Testis (tissue), 3 donors: Measurements from ENCODE around the gene PEBP1. TPM values are rescaled to one million over a fixed set of nuclear protein-coding genes. Genes with fewer than 3 reads are reported as not detected.

ENCODE experiments used
- DNase-seq: peaks from one replicate; pipeline ENCODE4 v3.0.0-alpha.2; 2019
- H3K27ac ChIP-seq, 2 donors: fragments of 200-600 bp; sonication (generic); one replicate each; pipeline ENCODE4 v1.5.1; 2019
- H3K27me3 ChIP-seq: fragments of 200-600 bp; sonication (generic); one replicate; pipeline ENCODE4 v1.5.1; 2019
- H3K36me3 ChIP-seq: fragments of 200-600 bp; sonication (generic); one replicate; pipeline ENCODE4 v1.5.1; 2017; ENCODE audit warnings: low read depth; ENCODE audit errors: missing control alignments
- H3K4me1 ChIP-seq: fragments of 200-600 bp; sonication (generic); one replicate; pipeline ENCODE4 v1.5.1; 2019
- H3K4me3 ChIP-seq, 2 donors: fragments of 200-600 bp; sonication (generic); one replicate each; pipeline ENCODE4 v1.5.1; 2017 to 2019
- H3K9me3 ChIP-seq: fragments of 200-600 bp; sonication (generic); one replicate; pipeline ENCODE4 v1.5.1; 2017
- CTCF ChIP-seq, 3 experiments: fragments of 450-650 bp in 2 of 3; fragments of 200-600 bp in 1 of 3; sonication (generic) in 1 of 3; IDR thresholded peaks; one replicate each; pipeline ENCODE4 v1.5.1; 2016 to 2019; ENCODE audit warnings: antibody characterized with exemption in 3 of 3, mild to moderate bottlenecking in 2 of 3, moderate library complexity in 1 of 3
- POLR2A ChIP-seq: fragments of 450-650 bp; IDR thresholded peaks from one replicate; pipeline ENCODE4 v1.6.1; 2017; ENCODE audit warnings: antibody characterized with exemption, mild to moderate bottlenecking, moderate library complexity
- WGBS, 2 donors: methylation state at CpG; one replicate each; pipeline ENCODE4 v1.1.5; 2018; 5-methylcytosine and 5-hydroxymethylcytosine counted together
- intact Hi-C: fragments of 100-400 bp; cut with DNase I; formaldehyde crosslinking; loops from one replicate; pipeline ENCODE4 v1.15.1; 2023; ENCODE audit warnings: low total_unique reads
- polyA plus RNA-seq: library from polyadenylated mRNA; stranded (reverse); fragments of 350-450 nt; fragmentation: Illumina TruSeq; extraction: RNeasy Lipid Tissue Mini Kit (QIAGEN cat#74804); gene quantifications from one replicate; pipeline ENCODE4 v1.2.3, GENCODE V29; 2014; ENCODE audit warnings: low read depth, low replicate concordance; ENCODE audit not compliant: insufficient read depth
- total RNA-seq, 2 donors: library from RNA; depleted of rRNA; stranded (reverse); fragments of >200 nt; gene quantifications; one replicate each; pipeline ENCODE4 v1.2.3, GENCODE V29; 2016

Gene PEBP1
- total and polyA plus RNA-seq, 3 donors from 2014 or later = 370 to 500 (median 371) TPM

- no peaks in the 10 kb centered on the region for H3K36me3 ChIP-seq
- DNase-seq = no peak
- no peaks in the 10 kb centered on the region for H3K27me3 ChIP-seq
- H3K4me3 ChIP-seq = no peak overlapping the region
- no peak overlapping the region for H3K27ac ChIP-seq
- H3K9me3 ChIP-seq = no peaks in the 10 kb centered on the region
- intact Hi-C loops = no loop called here
- H3K4me1 ChIP-seq = no peaks in the 10 kb centered on the region
- TF ChIP-seq CTCF (IDR thresholded peaks at IDR 0.05) (no peak), POLR2A (no peak)
- 91 to 92% methylated on average over 5 of the region's 5 CpGs for WGBS, 2 donors
These were observed 12.4 kb downstream of the PEBP1 start for GRCh38 chr12:118148287-118148686.

- no peak for TF ChIP-seq CTCF (IDR thresholded peaks at IDR 0.05)
- no peaks in the 10 kb centered on the region for H3K27me3 ChIP-seq
- DNase-seq = no peak
- intact Hi-C loops = no loop called here
- H3K27ac ChIP-seq = no peak overlapping the region
- H3K9me3 ChIP-seq = no peaks in the 10 kb centered on the region
- H3K4me3 ChIP-seq = no peak overlapping the region
- no peaks in the 10 kb centered on the region for H3K36me3 ChIP-seq
- no peaks in the 10 kb centered on the region for H3K4me1 ChIP-seq
- 54% methylated on average over 7 of the region's 7 CpGs for WGBS, 2 donors
These were observed 14.7 kb downstream of the PEBP1 start for GRCh38 chr12:118150625-118151024.

- 79 to 90% methylated on average over 5 of the region's 5 CpGs for WGBS, 2 donors
- Histone ChIP-seq H3K9me3 (no peaks in the 10 kb centered on the region), H3K36me3 (no peaks in the 10 kb centered on the region), H3K27me3 (no peaks in the 10 kb centered on the region), H3K4me1 (no peaks in the 10 kb centered on the region), H3K27ac (no peak overlapping the region), H3K4me3 (no peak overlapping the region)
- no peak for TF ChIP-seq CTCF (IDR thresholded peaks at IDR 0.05)
- no peak for TF ChIP-seq POLR2A
- no peak for DNase-seq
- intact Hi-C loops = no loop called here
These were observed 15.8 kb downstream of the PEBP1 start for GRCh38 chr12:118151755-118152154.

- H3K27me3 ChIP-seq = no peaks in the 10 kb centered on the region
- WGBS, 2 donors = 96 to 98% methylated on average over 3 of the region's 3 CpGs
- no peaks in the 10 kb centered on the region for H3K9me3 ChIP-seq
- intact Hi-C loops = no loop called here
- H3K36me3 ChIP-seq = no peaks in the 10 kb centered on the region
- H3K4me1 ChIP-seq = no peaks in the 10 kb centered on the region
- no peak overlapping the region for H3K27ac ChIP-seq
- no peak overlapping the region for H3K4me3 ChIP-seq
- TF ChIP-seq POLR2A = no peak
- no peak for TF ChIP-seq CTCF (IDR thresholded peaks at IDR 0.05)
- no peak for DNase-seq
These were observed 24.6 kb downstream of the PEBP1 start for GRCh38 chr12:118160536-118160935.

GRCh38 chr12:118164798-118165486 lies 29.0 kb downstream of the PEBP1 start:
- H3K9me3 ChIP-seq = no peaks in the 10 kb centered on the region
- 61 to 69% methylated on average over 6 of the region's 6 CpGs for WGBS, 2 donors
- H3K36me3 ChIP-seq = no peaks in the 10 kb centered on the region
- peak; percentile 60 for DNase-seq
- H3K4me3 ChIP-seq = no peak overlapping the region
- H3K4me1 ChIP-seq = peaks cover 6% of the 10 kb centered on the region
- H3K27me3 ChIP-seq = no peaks in the 10 kb centered on the region
- no peak overlapping the region for H3K27ac ChIP-seq
- TF ChIP-seq POLR2A (no peak), CTCF (IDR thresholded peaks at IDR 0.05) (peak; percentile 28 to 51 (median 38))
- intact Hi-C loops = no loop called here
